Measurements from ENCODE around the gene INPP5E. TPM values are rescaled to one million over a fixed set of nuclear protein-coding genes. Genes with fewer than 3 reads are reported as not detected.
A peak's percentile ranks its signal among the peaks of the same experiment; 100 is the strongest.

The INPP5E gene
- total and polyA plus RNA-seq, 2 donors (not counting 1 experiment from before 2014, with no cell fraction given), result 31.0 to 33.1 TPM

- peak; percentile 48 for DNase-seq
- Histone ChIP-seq H4K20me1 (ENCODE audit: control insufficient read depth, insufficient read depth, low read length, poor library complexity, severe bottlenecking) (peaks cover 12% of the 10 kb centered on the region), H3K27me3 (replicated peaks in 1 of 4; ENCODE audit: control extremely low read depth in 1 of 4, control insufficient read depth in 3 of 4, insufficient read depth in 4 of 4, low read length in 3 of 4) (no peaks in the 10 kb centered on the region), H3K79me2 (ENCODE audit: control insufficient read depth, insufficient read depth, low read length) (peaks cover 44% of the 10 kb centered on the region), H2AFZ (ENCODE audit: insufficient read depth, low read depth, low read length, poor library complexity, severe bottlenecking) (no peak overlapping the region), H3K4me2 (replicated peaks; ENCODE audit: low read depth, low read length, poor library complexity, severe bottlenecking) (peak overlapping the region; percentile 70), H3K27ac (ENCODE audit: low read length in 2 of 2) (peak overlapping the region; percentile 58 to 73), H3K9me3 (ENCODE audit: control extremely low read depth in 1 of 3, control insufficient read depth in 2 of 3, insufficient read depth in 1 of 3, low read length in 2 of 3) (no peaks in the 10 kb centered on the region), H3K9ac (ENCODE audit: low read length) (no peak overlapping the region), H3K36me3 (replicated peaks in 1 of 2; ENCODE audit: control extremely low read depth in 1 of 2, control insufficient read depth in 1 of 2, extremely low read depth in 1 of 2, insufficient read depth in 2 of 2, low read length in 1 of 2) (peaks cover 0 to 28% of the 10 kb centered on the region in 2 experiments), H3K4me3 (ENCODE audit: control extremely low read depth in 1 of 5, extremely low read depth in 1 of 5, insufficient read depth in 1 of 5, low read depth in 2 of 5, low read length in 4 of 5) (peak overlapping the region in 1 of 5 experiments; percentile 2), H3K4me1 (ENCODE audit: control insufficient read depth in 2 of 2, insufficient read depth in 2 of 2, low read length in 2 of 2) (peaks cover 40 to 50% of the 10 kb centered on the region in 2 donors)
- peaks cover 50% of the 10 kb centered on the region for H3K4me1 Mint-ChIP-seq
- ChIA-PET CTCF (no interaction called here), POLR2A (interaction anchor here (0.9 to 1.3 kb wide), 2 partner anchors 11 to 41 kb away, joined by 3 to 4 read pairs; partner anchors contain the start of gene DNLZ)
- peak overlapping the region; percentile 49 for H3K4me3 Mint-ChIP-seq
- no peaks in the 10 kb centered on the region for H3K27me3 Mint-ChIP-seq
- no peaks in the 10 kb centered on the region for H3K9me3 Mint-ChIP-seq (ENCODE audit: insufficient read depth)
- peak overlapping the region; percentile 87 for H3K27ac Mint-ChIP-seq
- WGBS (ENCODE audit: insufficient coverage), result 59% methylated on average over 32 of the region's 32 CpGs
- ATAC-seq (ENCODE audit: low read depth), result no peak
- TF ChIP-seq EZH2 (IDR thresholded peaks at IDR 0.05; ENCODE audit: borderline replicate concordance, insufficient read depth, low read depth, low read length, poor library complexity, severe bottlenecking) (no peak), CTCF (IDR thresholded peaks at IDR 0.05) (no peak)
- intact Hi-C loops (cut with micrococcal nuclease), result loop anchor here (5.0 kb wide), 1 partner anchor 162 kb away; no protein-coding TSS in a partner anchor
These were observed 35.5 kb downstream of the INPP5E start for GRCh38 chr9:136403915-136404800.

- peak overlapping the region in 1 of 5 experiments; percentile 2 for H3K4me3 ChIP-seq (ENCODE audit: control extremely low read depth in 1 of 5, extremely low read depth in 1 of 5, insufficient read depth in 1 of 5, low read depth in 2 of 5, low read length in 4 of 5)
- H3K79me2 ChIP-seq (ENCODE audit: control insufficient read depth, insufficient read depth, low read length), result peaks cover 44% of the 10 kb centered on the region
- no peak for TF ChIP-seq EZH2 (IDR thresholded peaks at IDR 0.05; ENCODE audit: borderline replicate concordance, insufficient read depth, low read depth, low read length, poor library complexity, severe bottlenecking)
- no peak for TF ChIP-seq CTCF (IDR thresholded peaks at IDR 0.05)
- no peaks in the 10 kb centered on the region for H3K27me3 ChIP-seq (replicated peaks in 1 of 4; ENCODE audit: control extremely low read depth in 1 of 4, control insufficient read depth in 3 of 4, insufficient read depth in 4 of 4, low read length in 3 of 4)
- DNase-seq (peak; percentile 82), ATAC-seq (ENCODE audit: low read depth) (peak; percentile 57)
- H3K27ac ChIP-seq (ENCODE audit: low read length in 2 of 2), result peak overlapping the region; percentile 58 to 73
- H3K36me3 ChIP-seq (replicated peaks in 1 of 2; ENCODE audit: control extremely low read depth in 1 of 2, control insufficient read depth in 1 of 2, extremely low read depth in 1 of 2, insufficient read depth in 2 of 2, low read length in 1 of 2), result peaks cover 0 to 28% of the 10 kb centered on the region in 2 experiments
- H3K9me3 ChIP-seq (ENCODE audit: control extremely low read depth in 1 of 3, control insufficient read depth in 2 of 3, insufficient read depth in 1 of 3, low read length in 2 of 3), result no peaks in the 10 kb centered on the region
- POLR2A ChIA-PET, result interaction anchor here (0.9 to 1.3 kb wide), 2 partner anchors 11 to 40 kb away, joined by 3 to 4 read pairs; partner anchors contain the start of gene DNLZ
- peak overlapping the region; percentile 70 for H3K4me2 ChIP-seq (replicated peaks; ENCODE audit: low read depth, low read length, poor library complexity, severe bottlenecking)
- H3K9ac ChIP-seq (ENCODE audit: low read length), result no peak overlapping the region
- no peaks in the 10 kb centered on the region for H3K9me3 Mint-ChIP-seq (ENCODE audit: insufficient read depth)
- WGBS (ENCODE audit: insufficient coverage), result 5% methylated on average over 4 of the region's 5 CpGs
- H2AFZ ChIP-seq (ENCODE audit: insufficient read depth, low read depth, low read length, poor library complexity, severe bottlenecking), result peak overlapping the region; percentile 10
- H3K27ac Mint-ChIP-seq, result peak overlapping the region; percentile 87
- intact Hi-C loops (cut with micrococcal nuclease), result loop anchor here (5.0 kb wide), 1 partner anchor 161 kb away; no protein-coding TSS in a partner anchor
- peaks cover 50% of the 10 kb centered on the region for H3K4me1 Mint-ChIP-seq
- CTCF ChIA-PET, result no interaction called here
- H3K27me3 Mint-ChIP-seq, result no peaks in the 10 kb centered on the region
- peak overlapping the region; percentile 49 for H3K4me3 Mint-ChIP-seq
- H3K4me1 ChIP-seq (ENCODE audit: control insufficient read depth in 2 of 2, insufficient read depth in 2 of 2, low read length in 2 of 2), result peaks cover 40 to 50% of the 10 kb centered on the region in 2 donors
- H4K20me1 ChIP-seq (ENCODE audit: control insufficient read depth, insufficient read depth, low read length, poor library complexity, severe bottlenecking), result peaks cover 18% of the 10 kb centered on the region
These were observed 36.1 kb downstream of the INPP5E start for GRCh38 chr9:136403538-136403914.
